ENCODE data around the gene KAT5. TPM values are rescaled to one million over a fixed set of nuclear protein-coding genes. Genes with fewer than 3 reads are reported as not detected.

KAT5 gene
- total RNA-seq, 2 experiments from 2014 or later = 56.5 to 65.1 TPM

Other genes with a start within 250 kb of the KAT5 start
- 1,000 to 10,000 TPM; 7,016 to 9,748 TPM for gene MALAT1, start 213.2 kb upstream of the KAT5 start, total RNA-seq
- gene SCYL1, start 187.2 kb upstream of the KAT5 start, total RNA-seq = 10 to 100 TPM; 66.5 to 78.8 TPM
- gene LTBP3, start 153.9 kb upstream of the KAT5 start, total RNA-seq = 10 to 100 TPM; 57.8 to 72.7 TPM
- gene ZNRD2, start 141.8 kb upstream of the KAT5 start, total RNA-seq = 10 to 100 TPM; 50.7 to 56.4 TPM
- 10 to 100 TPM; 12.8 to 22.7 TPM for gene FAM89B, start 139.7 kb upstream of the KAT5 start, total RNA-seq
- 10 to 100 TPM; 88.3 to 98.8 TPM for gene EHBP1L1, start 136.2 kb upstream of the KAT5 start, total RNA-seq
- gene KCNK7, start 116.5 kb upstream of the KAT5 start, total RNA-seq = under 1 TPM; 0.27 to 0.37 TPM
- 10 to 100 TPM; 47.4 to 54.3 TPM for gene MAP3K11, start 98.0 kb upstream of the KAT5 start, total RNA-seq
- 10 to 100 TPM; 27.9 to 30.7 TPM for gene PCNX3, start 96.5 kb upstream of the KAT5 start, total RNA-seq
- gene SIPA1, start 74.2 kb upstream of the KAT5 start, total RNA-seq = 100 to 1,000 TPM; 181 to 202 TPM
- 100 to 1,000 TPM in 1 of 2 experiments, 10 to 100 TPM in 1; 76.9 to 109 TPM for gene RELA, start 49.3 kb upstream of the KAT5 start, total RNA-seq
- 10 to 100 TPM; 72.5 to 96.8 TPM for gene RNASEH2C, start 8.5 kb downstream of the KAT5 start, total RNA-seq
- 10 to 100 TPM; 11.7 to 14.4 TPM for gene AP5B1, start 68.7 kb downstream of the KAT5 start, total RNA-seq
- gene OVOL1, start 74.8 kb downstream of the KAT5 start, total RNA-seq = under 1 TPM; 0.09 to 0.19 TPM
- gene SNX32, start 121.7 kb downstream of the KAT5 start, total RNA-seq = 1 to 10 TPM; 2.9 to 3.0 TPM
- gene CFL1, start 145.9 kb downstream of the KAT5 start, total RNA-seq = 1,000 to 10,000 TPM in 1 of 2 experiments, 100 to 1,000 TPM in 1; 888 to 1,074 TPM
- gene MUS81, start 148.2 kb downstream of the KAT5 start, total RNA-seq = 10 to 100 TPM; 59.2 to 67.8 TPM
- gene EFEMP2, start 160.5 kb downstream of the KAT5 start, total RNA-seq = 10 to 100 TPM; 20.2 to 23.4 TPM
- gene CTSW, start 167.6 kb downstream of the KAT5 start, total RNA-seq = 1 to 10 TPM; 1.7 TPM
- gene FIBP, start 176.2 kb downstream of the KAT5 start, total RNA-seq = 100 to 1,000 TPM in 1 of 2 experiments, 10 to 100 TPM in 1; 95.4 to 121 TPM
- gene CCDC85B, start 178.4 kb downstream of the KAT5 start, total RNA-seq = 10 to 100 TPM; 25.5 to 45.0 TPM
- gene FOSL1, start 188.1 kb downstream of the KAT5 start, total RNA-seq = 10 to 100 TPM; 11.1 to 11.3 TPM
- gene C11orf68, start 206.8 kb downstream of the KAT5 start, total RNA-seq = 10 to 100 TPM; 21.4 to 22.9 TPM
- gene DRAP1, start 207.2 kb downstream of the KAT5 start, total RNA-seq = 100 to 1,000 TPM; 111 to 158 TPM
- not detected for gene TSGA10IP, start 233.2 kb downstream of the KAT5 start, total RNA-seq
- 10 to 100 TPM; 54.7 to 84.5 TPM for gene SART1, start 249.5 kb downstream of the KAT5 start, total RNA-seq